OCI-LY1 (cell line): ENCODE measurements around the gene ROCK2.

Experiments
- H2AFZ ChIP-seq: fragments of 200-600 bp; sonication (generic), shearing (Covaris generic); 2 replicates; pipeline ENCODE4 v1.6.0; 2014; ENCODE audit warnings: antibody characterized with exemption, mild to moderate bottlenecking, low read length
- H3F3A ChIP-seq: fragments of 200-600 bp; sonication (generic), shearing (Covaris generic); 2 replicates; pipeline ENCODE4 v1.6.0; 2014; ENCODE audit warnings: mild to moderate bottlenecking, antibody characterized with exemption, low read length, moderate library complexity; ENCODE audit not compliant: insufficient read depth
- H3K27ac ChIP-seq: fragments of 200-600 bp; sonication (generic); 2 replicates; pipeline ENCODE4 v1.5.1; 2014; ENCODE audit warnings: low read length, mixed run types, mild to moderate bottlenecking, low read depth; ENCODE audit not compliant: poor library complexity, severe bottlenecking
- H3K27me3 ChIP-seq: fragments of 200-600 bp; sonication (generic); 2 replicates; pipeline ENCODE4 v1.6.0; 2014; ENCODE audit warnings: antibody characterized with exemption, mild to moderate bottlenecking, low read length, moderate library complexity; ENCODE audit not compliant: insufficient read depth
- H3K36me3 ChIP-seq: fragments of 200-600 bp; sonication (generic); 2 replicates; pipeline ENCODE4 v1.6.1; 2014; ENCODE audit warnings: mild to moderate bottlenecking, antibody characterized with exemption, low read length, moderate library complexity, mixed read lengths; ENCODE audit not compliant: insufficient read depth
- H3K4me1 ChIP-seq: fragments of 200-600 bp; sonication (generic); 2 replicates; pipeline ENCODE4 v1.5.1; 2014; ENCODE audit warnings: mild to moderate bottlenecking, low read length, moderate library complexity; ENCODE audit not compliant: insufficient read depth, severe bottlenecking
- H3K4me2 ChIP-seq: fragments of 200-600 bp; sonication (generic), shearing (Covaris generic); 2 replicates; pipeline ENCODE4 v1.6.1; 2014; ENCODE audit warnings: low read length
- H3K4me3 ChIP-seq: fragments of 200-600 bp; sonication (generic); 2 replicates; pipeline ENCODE4 v1.5.1; 2014; ENCODE audit warnings: low read length, low read depth, mild to moderate bottlenecking, mixed read lengths; ENCODE audit not compliant: poor library complexity, severe bottlenecking
- H3K79me2 ChIP-seq: fragments of 200-600 bp; shearing (Covaris generic); 2 replicates; pipeline ENCODE4 v1.6.1; 2016; ENCODE audit warnings: mixed run types, low read length, mixed read lengths; ENCODE audit not compliant: insufficient read depth
- H3K9ac ChIP-seq: fragments of 200-600 bp; sonication (generic), shearing (Covaris generic); 2 replicates; pipeline ENCODE4 v1.6.1; 2014; ENCODE audit warnings: mild to moderate bottlenecking, low read length, mixed read lengths
- H3K9me2 ChIP-seq: fragments of 200-600 bp; sonication (generic), shearing (Covaris generic); 2 replicates; pipeline ENCODE4 v1.6.1; 2014; ENCODE audit warnings: low read depth, mild to moderate bottlenecking, low read length, mixed read lengths
- H3K9me3 ChIP-seq: fragments of 200-600 bp; shearing (Covaris generic); 2 replicates; pipeline ENCODE4 v1.6.1; 2014; ENCODE audit warnings: low read length, mixed read lengths
- H4K20me1 ChIP-seq: fragments of 200-600 bp; sonication (generic), shearing (Covaris generic); 2 replicates; pipeline ENCODE4 v1.6.0; 2016; ENCODE audit warnings: mild to moderate bottlenecking, low read length; ENCODE audit not compliant: insufficient read depth
- CTCF ChIP-seq: fragments of 200-600 bp; sonication (generic), shearing (Covaris generic); IDR thresholded peaks from 2 replicates; pipeline ENCODE4 v1.5.1; 2017; ENCODE audit warnings: mild to moderate bottlenecking, antibody characterized with exemption, low read length, moderate library complexity, mixed read lengths
- EZH2 ChIP-seq: fragments of 200-600 bp; sonication (generic), shearing (Covaris generic); IDR thresholded peaks from 2 replicates; pipeline ENCODE4 v1.8.0; 2017; ENCODE audit warnings: borderline replicate concordance, mixed run types, mild to moderate bottlenecking, antibody characterized with exemption, low read length, moderate library complexity, mixed read lengths

ROCK2 gene

GRCh38 chr2:11140492-11140891 is 203.9 kb downstream of the ROCK2 start:
- Histone ChIP-seq H3F3A (no peaks in the 10 kb centered on the region), H3K4me2 (no peak overlapping the region), H3K9ac (no peak overlapping the region), H3K9me3 (no peaks in the 10 kb centered on the region), H4K20me1 (no peaks in the 10 kb centered on the region), H3K79me2 (no peaks in the 10 kb centered on the region), H3K27me3 (no peaks in the 10 kb centered on the region), H3K4me1 (no peaks in the 10 kb centered on the region), H3K4me3 (no peak overlapping the region), H2AFZ (no peak overlapping the region), H3K36me3 (no peaks in the 10 kb centered on the region), H3K27ac (no peak overlapping the region), H3K9me2 (no peaks in the 10 kb centered on the region)
- no peak for TF ChIP-seq CTCF
- no peak for TF ChIP-seq EZH2

GRCh38 chr2:11134349-11134748 is 210.1 kb downstream of the ROCK2 start:
- Histone ChIP-seq H3K9ac (no peak overlapping the region), H3K9me3 (no peaks in the 10 kb centered on the region), H3F3A (no peaks in the 10 kb centered on the region), H3K4me1 (peaks cover 22% of the 10 kb centered on the region), H3K27me3 (no peaks in the 10 kb centered on the region), H2AFZ (no peak overlapping the region), H3K79me2 (no peaks in the 10 kb centered on the region), H3K4me3 (no peak overlapping the region), H3K9me2 (no peaks in the 10 kb centered on the region), H3K4me2 (no peak overlapping the region), H3K36me3 (no peaks in the 10 kb centered on the region), H4K20me1 (no peaks in the 10 kb centered on the region), H3K27ac (no peak overlapping the region)
- TF ChIP-seq EZH2 (no peak), CTCF (no peak)

GRCh38 chr2:11133936-11134320 is 210.5 kb downstream of the ROCK2 start:
- Histone ChIP-seq H3K4me1 (peaks cover 22% of the 10 kb centered on the region), H3K9me3 (no peaks in the 10 kb centered on the region), H3K27ac (no peak overlapping the region), H3K9me2 (no peaks in the 10 kb centered on the region), H3K27me3 (no peaks in the 10 kb centered on the region), H3K79me2 (no peaks in the 10 kb centered on the region), H2AFZ (no peak overlapping the region), H3F3A (no peaks in the 10 kb centered on the region), H3K36me3 (no peaks in the 10 kb centered on the region), H4K20me1 (no peaks in the 10 kb centered on the region), H3K4me2 (no peak overlapping the region), H3K4me3 (no peak overlapping the region), H3K9ac (no peak overlapping the region)
- TF ChIP-seq CTCF: no peak
- no peak for TF ChIP-seq EZH2
